Muscle layer of colon (tissue), 2 donors: ENCODE data around the gene ATXN3L.

Experiments
- H3K27ac ChIP-seq: one replicate; pipeline ENCODE4 v1.7.0; 2013; ENCODE audit warnings: low read depth, mild to moderate bottlenecking, low read length, moderate library complexity
- H3K27me3 ChIP-seq, 2 donors: one replicate each; pipeline ENCODE4 v1.7.0; 2013; ENCODE audit warnings: low read length in 2 of 2, mild to moderate bottlenecking in 2 of 2; ENCODE audit not compliant: insufficient read depth in 2 of 2, control insufficient read depth in 1 of 2
- H3K36me3 ChIP-seq: one replicate; pipeline ENCODE4 v1.7.0; 2013; ENCODE audit warnings: mild to moderate bottlenecking, low read length; ENCODE audit not compliant: insufficient read depth
- H3K4me1 ChIP-seq: one replicate; pipeline ENCODE4 v1.7.0; 2013; ENCODE audit warnings: mild to moderate bottlenecking, low read length; ENCODE audit not compliant: insufficient read depth
- H3K4me3 ChIP-seq, 2 donors: one replicate each; pipeline ENCODE4 v1.7.0; 2013; ENCODE audit warnings: low read length in 2 of 2, low read depth in 1 of 2, mild to moderate bottlenecking in 1 of 2, moderate library complexity in 1 of 2
- H3K9ac ChIP-seq: one replicate; pipeline ENCODE4 v1.7.0; 2013; ENCODE audit warnings: low read length
- H3K9me3 ChIP-seq: one replicate; pipeline ENCODE4 v1.7.0; 2013; ENCODE audit warnings: mild to moderate bottlenecking, low read length
- donor health status: abdominal sarcoma.
- donor health status: Adenocarcinoma of cecum.

The ATXN3L gene

DNA sequence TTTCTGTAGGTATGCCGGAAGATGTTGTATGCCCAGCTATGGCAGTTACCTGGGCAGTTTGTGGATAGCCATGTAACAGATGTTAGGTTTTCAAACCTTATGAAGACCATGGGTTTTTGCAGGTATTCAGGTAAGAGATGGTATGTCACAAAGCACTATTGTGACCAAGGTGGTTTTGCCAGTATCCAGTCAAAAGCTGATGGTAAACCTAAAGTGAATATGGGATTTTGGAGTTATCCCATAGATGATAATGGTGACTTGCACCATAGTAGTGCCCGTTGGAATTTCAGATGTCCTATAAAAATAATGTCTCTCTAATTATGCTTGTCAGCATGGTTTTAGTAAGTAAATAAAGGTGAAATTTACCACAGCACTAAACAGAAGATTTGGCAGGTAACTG, at the start of gene ATXN3L:
TSS of gene ATXN3L (minus strand) at position 101 of the 400 bp plus-strand sequence. CDS start 119 bp downstream, outside the sequence.
- H3K27ac ChIP-seq: no peak within 1 kb of the TSS
- H3K4me1 ChIP-seq: no peaks in the 10 kb centered on the region
- H3K36me3 ChIP-seq: no peaks in the 10 kb centered on the region
- no peaks in the 10 kb centered on the region for H3K27me3 ChIP-seq
- no peak within 1 kb of the TSS for H3K9ac ChIP-seq
- H3K9me3 ChIP-seq: no peaks in the 10 kb centered on the region
- no peak within 1 kb of the TSS for H3K4me3 ChIP-seq

DNA sequence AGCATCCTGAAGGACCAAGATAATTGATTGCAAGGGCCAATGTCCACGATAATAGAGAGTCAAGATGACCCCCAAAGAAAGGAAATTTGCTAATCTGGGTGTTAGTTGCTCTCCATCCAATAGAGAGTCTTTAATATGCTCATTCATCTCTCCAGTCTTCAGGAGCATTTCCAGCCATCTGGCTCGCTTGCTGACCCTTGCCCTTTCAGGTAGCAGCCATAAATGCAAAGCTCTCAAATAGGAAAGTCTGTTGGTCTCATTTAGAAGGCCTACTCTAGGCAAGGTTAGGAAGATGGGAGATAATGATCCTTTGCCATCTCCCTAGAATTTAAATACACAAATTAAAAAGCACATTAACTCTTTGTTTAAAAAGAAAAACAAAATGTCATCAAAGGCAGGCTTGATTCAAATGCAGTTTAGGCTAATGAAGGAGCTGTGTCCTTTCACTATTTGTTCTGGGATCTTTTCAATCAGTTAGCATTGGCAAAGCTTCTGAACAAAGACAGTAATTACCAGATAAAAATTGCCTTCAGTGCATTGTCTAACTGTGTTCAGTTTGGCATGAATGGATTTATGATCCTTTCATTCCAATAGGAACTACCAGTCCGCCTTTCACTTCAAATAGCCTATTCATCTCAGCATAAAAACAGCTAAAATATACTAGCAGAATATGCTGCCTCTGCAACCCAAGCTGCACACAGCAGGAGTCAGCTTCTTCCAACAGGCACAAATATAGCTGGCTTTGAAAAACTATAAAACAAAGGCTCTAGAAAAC, 49.6 kb upstream of the ATXN3L start:
- H3K4me3 ChIP-seq: no peak overlapping the region
- H3K9me3 ChIP-seq: no peaks in the 10 kb centered on the region
- H3K4me1 ChIP-seq: no peaks in the 10 kb centered on the region
- no peak overlapping the region for H3K9ac ChIP-seq
- no peak overlapping the region for H3K27ac ChIP-seq
- H3K36me3 ChIP-seq: no peaks in the 10 kb centered on the region
- H3K27me3 ChIP-seq: no peaks in the 10 kb centered on the region

DNA sequence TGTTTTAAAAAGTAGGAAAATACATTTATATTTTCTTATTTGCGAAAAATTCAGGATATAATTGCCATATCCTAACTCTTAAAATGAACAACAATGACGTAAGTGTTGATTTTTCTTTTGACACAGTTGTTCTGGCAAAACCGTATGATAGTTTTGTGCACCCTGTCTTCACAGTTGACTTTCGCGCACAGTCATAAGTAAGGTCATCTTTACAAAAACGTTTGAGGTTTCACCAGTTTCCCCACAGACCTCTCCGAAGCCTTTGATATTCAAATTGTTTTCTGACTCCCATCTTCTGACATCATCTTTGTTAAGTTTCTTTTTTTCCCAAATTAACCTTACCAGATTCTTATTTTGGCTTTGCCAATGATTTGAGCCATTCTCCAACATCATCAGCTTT, 48.1 kb upstream of the ATXN3L start:
- no peak overlapping the region for H3K4me3 ChIP-seq
- no peaks in the 10 kb centered on the region for H3K4me1 ChIP-seq
- no peak overlapping the region for H3K9ac ChIP-seq
- no peaks in the 10 kb centered on the region for H3K27me3 ChIP-seq
- no peaks in the 10 kb centered on the region for H3K36me3 ChIP-seq
- H3K9me3 ChIP-seq: no peaks in the 10 kb centered on the region
- H3K27ac ChIP-seq: no peak overlapping the region

DNA sequence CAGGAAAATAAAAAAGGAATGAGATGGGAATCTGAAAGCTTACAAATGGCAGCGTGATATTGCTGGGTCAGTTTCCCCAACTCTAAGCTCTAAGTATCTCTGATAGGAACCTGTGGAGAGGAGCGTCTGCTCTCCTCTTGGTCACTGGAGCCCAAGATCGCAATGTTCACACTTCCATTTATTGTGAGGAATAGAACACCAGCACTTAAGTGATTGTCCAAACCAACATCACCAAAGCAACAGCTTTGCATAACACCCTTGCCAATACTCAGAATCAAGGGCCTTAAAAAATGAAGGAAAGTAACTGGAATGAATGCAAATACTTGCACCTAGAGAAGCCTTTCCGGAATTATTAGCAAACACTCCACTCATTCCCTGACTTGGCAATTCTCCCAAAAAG, 46.8 kb upstream of the ATXN3L start:
- no peaks in the 10 kb centered on the region for H3K9me3 ChIP-seq
- H3K9ac ChIP-seq: no peak overlapping the region
- H3K27ac ChIP-seq: no peak overlapping the region
- no peaks in the 10 kb centered on the region for H3K27me3 ChIP-seq
- H3K4me3 ChIP-seq: no peak overlapping the region
- H3K4me1 ChIP-seq: no peaks in the 10 kb centered on the region
- H3K36me3 ChIP-seq: no peaks in the 10 kb centered on the region

DNA sequence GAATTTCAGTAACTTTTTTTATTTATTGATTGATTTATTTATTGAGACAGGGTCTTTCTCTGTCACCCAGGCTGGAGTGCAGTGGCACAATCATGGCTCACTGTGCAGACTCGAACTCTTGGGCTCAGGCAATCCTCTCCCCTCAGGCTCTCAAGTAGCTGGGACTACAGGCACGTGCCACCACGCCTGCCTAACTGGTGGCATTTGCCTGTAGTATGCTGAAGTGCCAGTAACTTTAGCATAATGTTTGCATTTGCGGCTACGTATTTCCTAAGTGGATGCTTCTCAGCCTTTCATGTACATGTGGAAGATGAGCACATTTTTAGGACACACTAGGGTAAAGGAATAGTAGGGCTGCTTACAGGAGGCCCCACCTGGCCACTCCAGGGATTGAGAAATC, 45.3 kb upstream of the ATXN3L start:
- Histone ChIP-seq H3K4me1 (no peaks in the 10 kb centered on the region), H3K9me3 (no peaks in the 10 kb centered on the region), H3K27ac (no peak overlapping the region), H3K9ac (no peak overlapping the region), H3K4me3 (no peak overlapping the region), H3K36me3 (no peaks in the 10 kb centered on the region), H3K27me3 (no peaks in the 10 kb centered on the region)

DNA sequence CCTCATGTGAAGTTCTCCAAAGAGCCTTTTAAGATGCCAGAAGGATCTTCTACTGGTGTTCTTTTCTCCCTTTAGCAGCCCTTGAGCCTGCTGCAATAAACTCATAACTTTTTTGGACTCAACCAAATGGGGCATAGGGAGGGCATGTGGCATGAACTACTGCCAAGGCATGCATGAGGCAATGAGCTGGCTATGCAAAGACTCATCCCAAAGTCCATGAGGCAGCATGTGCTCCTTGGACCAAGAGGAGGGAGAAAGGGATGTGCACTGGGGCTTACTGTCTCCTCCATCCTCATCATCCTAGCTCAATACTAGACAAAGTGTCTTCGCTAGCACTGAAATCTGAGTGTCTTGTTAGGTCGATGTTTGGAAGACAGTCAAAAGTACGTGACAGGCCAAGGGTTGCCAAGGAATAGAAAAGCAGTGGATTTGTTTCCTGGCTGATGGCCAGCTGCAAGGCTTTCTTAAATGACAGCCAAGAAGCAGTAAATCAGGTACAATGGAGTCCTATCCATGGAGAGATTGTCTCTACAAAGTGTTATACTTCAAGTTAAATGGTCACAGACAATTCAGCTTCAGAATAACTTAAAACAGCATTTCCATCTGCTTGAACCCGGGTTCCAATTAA, 44.5 kb upstream of the ATXN3L start:
- H3K27ac ChIP-seq: no peak overlapping the region
- H3K27me3 ChIP-seq: no peaks in the 10 kb centered on the region
- H3K9me3 ChIP-seq: no peaks in the 10 kb centered on the region
- no peaks in the 10 kb centered on the region for H3K36me3 ChIP-seq
- no peak overlapping the region for H3K9ac ChIP-seq
- H3K4me1 ChIP-seq: no peaks in the 10 kb centered on the region
- H3K4me3 ChIP-seq: no peak overlapping the region

DNA sequence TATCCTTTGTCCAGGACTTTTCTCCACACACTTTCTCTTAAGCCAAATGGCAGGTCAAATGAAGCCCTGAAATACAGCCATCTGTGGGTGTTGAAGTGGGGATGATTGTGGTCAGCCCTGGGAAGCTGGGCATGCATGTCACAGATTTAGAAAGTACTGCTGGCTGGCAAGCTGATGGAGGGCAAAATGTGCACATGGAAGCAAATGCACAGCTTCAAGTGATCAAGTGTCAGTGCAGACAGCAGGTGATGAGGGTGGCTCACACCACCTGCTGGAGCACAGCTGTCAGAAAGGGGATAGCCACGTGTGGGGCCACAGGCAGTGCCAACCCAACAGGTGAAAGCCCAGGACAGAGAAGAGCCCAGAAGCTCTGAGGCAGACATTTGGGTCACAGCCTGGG, 40.3 kb upstream of the ATXN3L start:
- no peaks in the 10 kb centered on the region for H3K9me3 ChIP-seq
- H3K36me3 ChIP-seq: no peaks in the 10 kb centered on the region
- H3K27me3 ChIP-seq: no peaks in the 10 kb centered on the region
- H3K9ac ChIP-seq: no peak overlapping the region
- no peak overlapping the region for H3K4me3 ChIP-seq
- H3K4me1 ChIP-seq: no peaks in the 10 kb centered on the region
- H3K27ac ChIP-seq: no peak overlapping the region

DNA sequence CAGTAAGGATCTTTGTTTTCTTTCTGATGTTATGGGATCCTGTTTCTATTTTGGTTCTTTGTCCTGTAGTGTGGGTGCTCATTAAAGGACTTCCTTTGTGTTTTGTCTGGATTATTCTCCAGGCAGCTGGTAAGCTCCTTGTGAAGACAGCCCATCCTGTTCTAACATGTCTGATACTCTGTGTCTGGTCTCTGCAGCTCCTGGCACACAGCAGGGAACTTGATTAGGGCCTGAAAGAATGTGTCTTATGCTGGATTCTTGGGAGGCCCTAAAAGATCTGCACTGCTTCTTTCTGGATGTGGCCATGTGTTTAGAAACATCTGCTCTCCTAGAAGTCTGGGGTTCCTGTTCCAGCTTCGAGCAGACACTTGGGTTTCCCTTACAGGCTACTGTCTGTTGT, 38.1 kb upstream of the ATXN3L start:
- H3K27me3 ChIP-seq: no peaks in the 10 kb centered on the region
- H3K9ac ChIP-seq: no peak overlapping the region
- no peak overlapping the region for H3K4me3 ChIP-seq
- no peak overlapping the region for H3K27ac ChIP-seq
- H3K9me3 ChIP-seq: no peaks in the 10 kb centered on the region
- no peaks in the 10 kb centered on the region for H3K36me3 ChIP-seq
- no peaks in the 10 kb centered on the region for H3K4me1 ChIP-seq

DNA sequence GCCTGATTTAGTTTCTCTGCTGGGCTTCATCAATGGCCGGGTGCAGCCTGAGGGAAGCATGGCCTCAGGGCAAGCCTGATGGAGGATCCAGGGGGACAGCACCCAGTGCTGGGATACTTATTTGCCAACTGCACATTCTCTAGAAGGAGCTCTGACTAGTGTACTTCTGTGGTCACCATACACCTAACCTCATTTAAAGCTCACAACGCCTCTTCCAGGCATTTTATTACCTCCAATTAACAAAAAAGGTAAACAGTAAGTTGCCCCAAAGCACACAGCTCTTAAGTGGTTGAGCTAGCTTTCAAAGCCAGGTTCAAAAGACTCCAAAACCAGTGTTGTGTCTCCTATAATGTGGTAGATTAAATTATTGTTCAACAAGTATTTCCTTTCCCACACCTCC, 26.8 kb upstream of the ATXN3L start:
- no peaks in the 10 kb centered on the region for H3K9me3 ChIP-seq
- no peaks in the 10 kb centered on the region for H3K27me3 ChIP-seq
- H3K9ac ChIP-seq: no peak overlapping the region
- no peaks in the 10 kb centered on the region for H3K4me1 ChIP-seq
- no peak overlapping the region for H3K4me3 ChIP-seq
- no peak overlapping the region for H3K27ac ChIP-seq
- no peaks in the 10 kb centered on the region for H3K36me3 ChIP-seq

DNA sequence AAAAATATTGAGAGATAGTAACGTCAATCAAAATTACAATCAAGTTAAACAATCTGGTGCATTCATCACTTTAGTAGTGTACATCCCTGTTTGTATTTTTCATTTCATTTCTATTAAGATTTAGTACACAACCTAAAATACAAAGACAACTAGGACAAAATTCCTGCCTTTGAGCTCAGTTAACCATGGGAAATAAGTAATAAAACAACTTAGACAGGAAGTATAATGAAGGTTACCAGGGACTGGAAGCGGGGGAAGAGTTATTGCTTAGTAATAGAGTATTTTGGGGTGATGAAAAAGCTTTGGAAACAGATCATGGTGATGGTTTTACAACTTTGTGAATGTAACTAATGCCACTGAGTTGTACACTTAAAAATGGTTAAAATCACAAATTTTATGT, 25.6 kb upstream of the ATXN3L start:
- no peak overlapping the region for H3K4me3 ChIP-seq
- H3K9ac ChIP-seq: no peak overlapping the region
- H3K27ac ChIP-seq: no peak overlapping the region
- H3K36me3 ChIP-seq: no peaks in the 10 kb centered on the region
- H3K9me3 ChIP-seq: no peaks in the 10 kb centered on the region
- H3K27me3 ChIP-seq: no peaks in the 10 kb centered on the region
- no peaks in the 10 kb centered on the region for H3K4me1 ChIP-seq

DNA sequence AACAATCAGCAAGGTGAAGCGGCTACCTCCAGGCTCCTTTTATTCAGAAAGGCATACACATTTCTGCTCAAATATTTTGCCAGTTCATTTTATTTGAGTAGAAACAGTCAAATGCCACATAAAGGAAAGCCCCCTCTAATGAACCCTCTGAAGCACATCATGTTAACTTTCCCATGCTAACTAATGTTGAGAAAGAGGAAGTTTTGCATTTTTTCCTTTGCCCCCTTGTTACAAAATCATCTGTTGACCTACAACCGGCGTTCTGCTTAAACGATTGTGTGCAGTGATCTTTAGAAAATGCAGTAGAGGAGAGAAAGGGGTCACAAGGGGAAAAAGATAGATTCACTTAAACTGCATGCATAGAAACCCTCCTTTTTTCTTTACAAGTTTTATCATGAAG, 25.2 kb upstream of the ATXN3L start:
- Histone ChIP-seq H3K36me3 (no peaks in the 10 kb centered on the region), H3K4me1 (no peaks in the 10 kb centered on the region), H3K9ac (no peak overlapping the region), H3K27me3 (no peaks in the 10 kb centered on the region), H3K4me3 (no peak overlapping the region), H3K9me3 (no peaks in the 10 kb centered on the region), H3K27ac (no peak overlapping the region)
